SK-N-SH (cell line): ENCODE results near the gene RXYLT1.

Source experiments
- JUND ChIP-seq: IDR thresholded peaks from 2 replicates; pipeline ENCODE4 v1.4.0; 2012
- MXI1 ChIP-seq: IDR thresholded peaks from 2 replicates; pipeline ENCODE4 v1.6.1; 2012; ENCODE audit warnings: mild to moderate bottlenecking, low read depth, low read length, improper control_type of control experiment
- POLR2AphosphoS5 ChIP-seq: IDR thresholded peaks from 2 replicates; pipeline ENCODE4 v1.6.1; 2012; ENCODE audit warnings: low read depth, low read length
- YY1 ChIP-seq: IDR thresholded peaks from 2 replicates; pipeline ENCODE4 v1.4.0; 2012; ENCODE audit warnings: low read depth, mild to moderate bottlenecking
- TF ChIP-seq, protein P1 (sequence below): fragments of 200-600 bp; sonication (generic); IDR thresholded peaks from 2 replicates; pipeline ENCODE4 v1.6.1; 2017; ENCODE audit warnings: antibody characterized with exemption, mild to moderate bottlenecking, moderate library complexity
- TF ChIP-seq, protein P2 (sequence below): IDR thresholded peaks from 2 replicates; pipeline ENCODE4 v1.4.0; 2012; ENCODE audit warnings: low read depth

- TF ChIP-seq, protein P1, sequence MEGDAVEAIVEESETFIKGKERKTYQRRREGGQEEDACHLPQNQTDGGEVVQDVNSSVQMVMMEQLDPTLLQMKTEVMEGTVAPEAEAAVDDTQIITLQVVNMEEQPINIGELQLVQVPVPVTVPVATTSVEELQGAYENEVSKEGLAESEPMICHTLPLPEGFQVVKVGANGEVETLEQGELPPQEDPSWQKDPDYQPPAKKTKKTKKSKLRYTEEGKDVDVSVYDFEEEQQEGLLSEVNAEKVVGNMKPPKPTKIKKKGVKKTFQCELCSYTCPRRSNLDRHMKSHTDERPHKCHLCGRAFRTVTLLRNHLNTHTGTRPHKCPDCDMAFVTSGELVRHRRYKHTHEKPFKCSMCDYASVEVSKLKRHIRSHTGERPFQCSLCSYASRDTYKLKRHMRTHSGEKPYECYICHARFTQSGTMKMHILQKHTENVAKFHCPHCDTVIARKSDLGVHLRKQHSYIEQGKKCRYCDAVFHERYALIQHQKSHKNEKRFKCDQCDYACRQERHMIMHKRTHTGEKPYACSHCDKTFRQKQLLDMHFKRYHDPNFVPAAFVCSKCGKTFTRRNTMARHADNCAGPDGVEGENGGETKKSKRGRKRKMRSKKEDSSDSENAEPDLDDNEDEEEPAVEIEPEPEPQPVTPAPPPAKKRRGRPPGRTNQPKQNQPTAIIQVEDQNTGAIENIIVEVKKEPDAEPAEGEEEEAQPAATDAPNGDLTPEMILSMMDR = no peak
- TF ChIP-seq JUND = no peak
- no peak for TF ChIP-seq MXI1
- TF ChIP-seq, protein P2, sequence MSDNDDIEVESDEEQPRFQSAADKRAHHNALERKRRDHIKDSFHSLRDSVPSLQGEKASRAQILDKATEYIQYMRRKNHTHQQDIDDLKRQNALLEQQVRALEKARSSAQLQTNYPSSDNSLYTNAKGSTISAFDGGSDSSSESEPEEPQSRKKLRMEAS = no peak
- no peak for TF ChIP-seq YY1
- no peak for TF ChIP-seq POLR2AphosphoS5
Measured at GRCh38 chr12:63853978-63854377, 74.3 kb downstream of the RXYLT1 start.
